PC-3 (cell line): ENCODE data around the gene KISS1. TPM values are rescaled to one million over a fixed set of nuclear protein-coding genes. Genes with fewer than 3 reads are reported as not detected.

ENCODE experiments used
- ATAC-seq: fragments of 200-7000 bp; cut with Tn5 transposase; 2 replicates; pipeline ENCODE4 v1.9.1; 2020; ENCODE audit warnings: mild to moderate bottlenecking, moderate library complexity
- BruUV-seq: library from RNA; stranded (reverse); fragments of 400-500 nt; replicated peaks from 2 replicates; lab custom pipeline; 2021; lab: Mats Ljungman, UMichigan
- CTCF ChIA-PET: fragments of 300-600 bp; sonication (Branson Sonifier 250); formaldehyde crosslinking; loops from one replicate; lab custom pipeline; 2022; ENCODE audit warnings: antibody characterized with exemption; lab: Charles Lee
- POLR2A ChIA-PET: fragments of 300-600 bp; sonication (Branson Sonifier 250); formaldehyde crosslinking; loops from one replicate; lab custom pipeline; 2022; ENCODE audit warnings: antibody characterized with exemption; ENCODE audit not compliant: unreplicated experiment; lab: Charles Lee
- DNase-seq: peaks from one replicate; pipeline ENCODE4 v3.0.0-alpha.2; 2015
- H2AFZ ChIP-seq: fragments of 300-600 bp; sonication (generic); 2 replicates; pipeline ENCODE4 v1.6.0; 2016; ENCODE audit warnings: antibody characterized with exemption, low read length
- H3F3A ChIP-seq: fragments of 300-600 bp; sonication (generic); one replicate; pipeline ENCODE4 v1.6.0; 2017; ENCODE audit warnings: antibody characterized with exemption, low read length, control low read depth, mild to moderate bottlenecking; ENCODE audit not compliant: unreplicated experiment
- H3K27ac ChIP-seq: fragments of 300-600 bp; sonication (generic); 2 replicates; pipeline ENCODE4 v1.5.1; 2016; ENCODE audit warnings: mild to moderate bottlenecking, low read length
- H3K27me3 ChIP-seq: fragments of 300-600 bp; sonication (generic); 2 replicates; pipeline ENCODE4 v1.6.1; 2016; ENCODE audit warnings: low read length, mixed read lengths
- H3K36me3 ChIP-seq: fragments of 300-600 bp; sonication (generic); 2 replicates; pipeline ENCODE4 v1.6.1; 2016; ENCODE audit warnings: low read depth, mixed run types, low read length, mixed read lengths
- H3K4me1 ChIP-seq: fragments of 300-600 bp; sonication (generic); 2 replicates; pipeline ENCODE4 v1.5.1; 2016; ENCODE audit warnings: low read length; ENCODE audit not compliant: insufficient read depth
- H3K4me2 ChIP-seq: fragments of 300-600 bp; sonication (generic); 2 replicates; pipeline ENCODE4 v1.6.0; 2016; ENCODE audit warnings: low read length
- H3K4me3 ChIP-seq: fragments of 300-600 bp; sonication (generic); 2 replicates; pipeline ENCODE4 v1.5.1; 2016; ENCODE audit warnings: mild to moderate bottlenecking, low read length, mixed read lengths
- H3K79me2 ChIP-seq: fragments of 300-600 bp; sonication (generic); 2 replicates; pipeline ENCODE4 v1.6.1; 2017; ENCODE audit warnings: low read length, mixed read lengths
- H3K9ac ChIP-seq: fragments of 300-600 bp; sonication (generic); 2 replicates; pipeline ENCODE4 v1.6.0; 2016; ENCODE audit warnings: mild to moderate bottlenecking, low read length
- H3K9me2 ChIP-seq: fragments of 300-600 bp; sonication (generic); replicated peaks from 2 replicates; pipeline ENCODE4 v1.6.1; 2016; ENCODE audit warnings: mixed run types, low read length, mixed read lengths
- H3K9me3 ChIP-seq: fragments of 300-600 bp; sonication (generic); 2 replicates; pipeline ENCODE4 v1.6.1; 2016; ENCODE audit warnings: low read length, mixed read lengths
- H4K20me1 ChIP-seq: fragments of 300-600 bp; sonication (generic); 2 replicates; pipeline ENCODE4 v1.6.1; 2016; ENCODE audit warnings: low read length, mixed read lengths
- EZH2 ChIP-seq: fragments of 300-600 bp; sonication (generic); IDR thresholded peaks from one replicate; pipeline ENCODE4 v1.6.1; 2017; ENCODE audit warnings: antibody characterized with exemption, mild to moderate bottlenecking, low read length; ENCODE audit not compliant: unreplicated experiment
- EZH2phosphoT487 ChIP-seq: fragments of 300-600 bp; sonication (generic); IDR thresholded peaks from 2 replicates; pipeline ENCODE4 v1.6.1; 2018; ENCODE audit warnings: mild to moderate bottlenecking, antibody characterized with exemption, low read length, borderline replicate concordance
- intact Hi-C: fragments of 100-400 bp; cut with micrococcal nuclease; formaldehyde crosslinking; loops from 2 replicates; pipeline ENCODE4 v1.9.0; 2023
- total RNA-seq: library from RNA; depleted of rRNA; stranded (reverse); fragments of >200 nt; gene quantifications from 2 replicates; pipeline ENCODE4 v1.2.3, GENCODE V29; 2014
- TF ChIP-seq, protein P1 (sequence below): fragments of 300-600 bp; sonication (generic); conservative IDR thresholded peaks from 2 replicates; pipeline ENCODE4 v1.5.1; 2017; ENCODE audit warnings: antibody characterized with exemption, low read depth, mild to moderate bottlenecking, low read length

The KISS1 gene
- total RNA-seq, 1 experiment from 2014 or later, result 12.3 TPM

DNA sequence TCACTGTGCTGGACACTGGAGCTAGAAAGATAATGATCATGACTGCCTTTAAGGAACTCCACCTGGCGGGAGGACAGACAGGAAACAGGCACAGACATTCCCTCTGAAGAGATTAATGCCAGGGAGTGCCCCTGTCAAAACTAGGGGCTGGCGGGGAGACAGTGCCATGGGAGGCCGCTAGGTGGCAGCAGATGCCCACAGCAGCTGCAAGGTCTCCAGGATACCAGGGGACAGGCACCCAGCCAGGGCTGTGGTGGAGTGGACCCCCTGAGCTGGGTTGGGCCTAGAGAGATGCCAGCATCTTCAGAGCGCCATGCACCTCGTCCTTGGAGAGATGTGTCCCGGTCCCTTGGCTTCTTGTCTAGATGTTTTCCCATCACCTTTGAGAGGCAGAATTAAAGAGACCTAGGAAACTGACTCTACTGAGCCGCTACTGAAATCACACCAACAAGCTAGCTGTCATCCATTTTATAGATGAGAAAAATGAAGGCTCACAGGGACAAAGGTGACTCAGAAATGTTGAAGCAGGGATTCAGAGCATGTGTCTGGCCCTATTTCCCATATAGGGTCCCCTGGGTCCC lies 33.7 kb downstream of the KISS1 start:
- POLR2A ChIA-PET, result no interaction called here

DNA sequence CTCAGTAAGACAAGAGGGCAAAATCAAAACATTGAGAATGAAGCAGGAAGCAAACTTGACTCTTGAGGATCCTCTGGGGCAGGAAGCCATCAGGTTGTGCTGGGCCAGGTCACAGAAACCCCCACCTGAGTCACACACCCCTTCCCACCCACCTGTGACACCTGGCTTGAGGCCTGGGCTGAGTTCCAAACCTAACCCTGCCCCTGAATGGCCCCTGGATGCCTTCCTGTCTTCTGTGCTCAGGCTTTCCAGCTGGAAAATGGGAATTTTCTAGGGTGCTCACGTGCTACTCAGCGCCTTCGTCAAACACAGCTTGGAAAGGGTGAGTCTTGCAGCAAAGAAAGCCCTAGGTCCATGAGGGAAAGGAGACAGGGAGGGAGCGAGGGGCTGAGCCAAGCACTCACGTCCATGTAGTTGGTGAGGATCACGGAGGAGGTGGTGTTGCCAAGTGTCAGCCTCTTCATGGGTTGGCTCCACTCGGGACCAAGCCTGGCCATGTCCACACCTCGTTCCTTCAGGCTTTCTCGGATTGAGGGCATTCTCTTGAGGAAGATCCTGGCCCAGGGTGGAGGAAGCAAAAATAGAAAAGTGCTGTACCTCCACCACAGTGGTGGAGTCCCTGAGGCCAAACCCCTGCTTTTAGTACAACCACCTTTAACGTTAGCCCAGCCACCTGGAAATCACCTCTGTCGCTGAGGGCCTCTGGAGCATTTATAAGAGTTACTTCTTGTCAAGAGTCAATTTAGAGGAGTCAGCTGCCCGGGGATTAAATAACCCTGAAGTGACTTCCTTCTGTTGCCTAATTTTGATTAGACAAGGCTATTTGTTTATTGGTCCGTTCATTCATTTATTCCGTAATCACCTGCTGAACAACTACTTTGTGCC lies 34.4 kb downstream of the KISS1 start:
- ChIA-PET POLR2A (no interaction called here), CTCF (interaction anchor here (0.5 to 2.6 kb wide), 14 partner anchors 10 to 327 kb away, joined by 3 to 70 read pairs (median 6); partner anchors contain the start of genes ETNK2, GOLT1A and SNRPE)
- H3K4me2 ChIP-seq, result peak overlapping the region; percentile 6
- H3K27me3 ChIP-seq, result no peaks in the 10 kb centered on the region
- no peak overlapping the region for H3K27ac ChIP-seq
- no peaks in the 10 kb centered on the region for H4K20me1 ChIP-seq
- no TSS peak for BruUV-seq
- no peak overlapping the region for H3K9ac ChIP-seq
- H3K4me1 ChIP-seq, result peaks cover 16% of the 10 kb centered on the region
- H2AFZ ChIP-seq, result peak overlapping the region; percentile 39
- TF ChIP-seq EZH2phosphoT487 (no peak), EZH2 (no peak)
- TF ChIP-seq, protein P1, sequence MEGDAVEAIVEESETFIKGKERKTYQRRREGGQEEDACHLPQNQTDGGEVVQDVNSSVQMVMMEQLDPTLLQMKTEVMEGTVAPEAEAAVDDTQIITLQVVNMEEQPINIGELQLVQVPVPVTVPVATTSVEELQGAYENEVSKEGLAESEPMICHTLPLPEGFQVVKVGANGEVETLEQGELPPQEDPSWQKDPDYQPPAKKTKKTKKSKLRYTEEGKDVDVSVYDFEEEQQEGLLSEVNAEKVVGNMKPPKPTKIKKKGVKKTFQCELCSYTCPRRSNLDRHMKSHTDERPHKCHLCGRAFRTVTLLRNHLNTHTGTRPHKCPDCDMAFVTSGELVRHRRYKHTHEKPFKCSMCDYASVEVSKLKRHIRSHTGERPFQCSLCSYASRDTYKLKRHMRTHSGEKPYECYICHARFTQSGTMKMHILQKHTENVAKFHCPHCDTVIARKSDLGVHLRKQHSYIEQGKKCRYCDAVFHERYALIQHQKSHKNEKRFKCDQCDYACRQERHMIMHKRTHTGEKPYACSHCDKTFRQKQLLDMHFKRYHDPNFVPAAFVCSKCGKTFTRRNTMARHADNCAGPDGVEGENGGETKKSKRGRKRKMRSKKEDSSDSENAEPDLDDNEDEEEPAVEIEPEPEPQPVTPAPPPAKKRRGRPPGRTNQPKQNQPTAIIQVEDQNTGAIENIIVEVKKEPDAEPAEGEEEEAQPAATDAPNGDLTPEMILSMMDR, result no peak
- H3K79me2 ChIP-seq, result no peaks in the 10 kb centered on the region
- no peaks in the 10 kb centered on the region for H3K9me2 ChIP-seq
- no peaks in the 10 kb centered on the region for H3K36me3 ChIP-seq
- ATAC-seq (no peak), DNase-seq (peak; percentile 42)
- H3F3A ChIP-seq, result no peaks in the 10 kb centered on the region
- intact Hi-C loops, result loop anchor here (1.0 kb wide), 5 partner anchors 36 to 301 kb away; partner anchors contain the start of gene SNRPE
- no peak overlapping the region for H3K4me3 ChIP-seq
- H3K9me3 ChIP-seq, result no peaks in the 10 kb centered on the region

More for the DNA sequence above, 33.7 kb downstream of the KISS1 start:
- CTCF ChIA-PET, result interaction anchor here (0.5 to 2.6 kb wide), 17 partner anchors 9 to 304 kb away, joined by 3 to 70 read pairs (median 5); partner anchors contain the start of genes ETNK2, GOLT1A and SNRPE
- Histone ChIP-seq H3F3A (no peaks in the 10 kb centered on the region), H3K4me2 (peak overlapping the region; percentile 6), H3K4me3 (no peak overlapping the region), H3K79me2 (no peaks in the 10 kb centered on the region), H3K4me1 (peaks cover 16% of the 10 kb centered on the region), H4K20me1 (no peaks in the 10 kb centered on the region), H3K27ac (no peak overlapping the region), H3K9me3 (no peaks in the 10 kb centered on the region), H2AFZ (peak overlapping the region; percentile 39), H3K9me2 (no peaks in the 10 kb centered on the region), H3K27me3 (no peaks in the 10 kb centered on the region), H3K36me3 (no peaks in the 10 kb centered on the region), H3K9ac (no peak overlapping the region)
- DNase-seq (peak; percentile 98), ATAC-seq (peak; percentile 92)
- no TSS peak for BruUV-seq
- TF ChIP-seq EZH2, result no peak
- no peak for TF ChIP-seq EZH2phosphoT487
- TF ChIP-seq, protein P1, result peak; percentile 100
- intact Hi-C loops, result loop anchor here (1.0 kb wide), 5 partner anchors 36 to 301 kb away; partner anchors contain the start of gene SNRPE
